Endothelial cell of umbilical vein (primary cell): ENCODE results near the gene CRLF1. TPM values are rescaled to one million over a fixed set of nuclear protein-coding genes. Genes with fewer than 3 reads are reported as not detected.

Source experiments
- Bru-seq: library from RNA; stranded (reverse); fragments of 400-500 nt; gene quantifications from one replicate; lab custom pipeline; 2021; lab: Mats Ljungman, UMichigan
- BruChase-seq, 2 experiments: library from RNA; stranded (reverse); fragments of 400-500 nt; gene quantifications; one replicate each; lab custom pipeline; 2021; lab: Mats Ljungman, UMichigan
- BruUV-seq: library from RNA; stranded (reverse); fragments of 400-500 nt; replicated peaks from 2 replicates; lab custom pipeline; 2021; lab: Mats Ljungman, UMichigan
- CTCF ChIA-PET: fragments of 300-600, 350-600 bp; sonication (Branson Sonifier 250); formaldehyde crosslinking; loops from one replicate; lab custom pipeline; 2021; ENCODE audit warnings: antibody characterized with exemption, inconsistent platforms; lab: Charles Lee
- POLR2A ChIA-PET: fragments of 300-600, 350-600 bp; sonication (Branson Sonifier 250); formaldehyde crosslinking; loops from one replicate; lab custom pipeline; 2021; ENCODE audit warnings: antibody characterized with exemption, inconsistent platforms; lab: Charles Lee
- DNase-seq: peaks from one replicate; pipeline ENCODE4 v3.0.0-alpha.2; 2011; ENCODE audit warnings: low read depth, low spot score
- FAIRE-seq: peaks from 2 replicates; lab custom pipeline; 2011; peaks lifted over from hg19 to GRCh38; lab: Jason Lieb, UNC
- H2AFZ ChIP-seq: 2 replicates; pipeline ENCODE4 v1.6.0; 2012; ENCODE audit warnings: low read depth, low read length, control low read depth, inconsistent platforms
- H3K27ac ChIP-seq: 2 replicates; pipeline ENCODE4 v1.5.1; 2011; ENCODE audit warnings: low read depth, mild to moderate bottlenecking, control low read depth, low read length, moderate library complexity; ENCODE audit not compliant: insufficient read depth
- H3K27me3 ChIP-seq, 2 experiments: 2 replicates each; pipeline versions ENCODE4 v1.6.0 to v1.6.1; 2011; ENCODE audit warnings: low read length in 2 of 2, mixed read lengths in 1 of 2; ENCODE audit not compliant: control insufficient read depth in 2 of 2, insufficient read depth in 2 of 2
- H3K36me3 ChIP-seq, 2 experiments: 2 replicates in 1 of 2; 3 replicates in 1 of 2; pipeline ENCODE4 v1.5.1; 2011; ENCODE audit warnings: low read length in 2 of 2, mild to moderate bottlenecking in 1 of 2, moderate library complexity in 1 of 2; ENCODE audit not compliant: control insufficient read depth in 2 of 2, insufficient read depth in 2 of 2; ENCODE audit errors: extremely low read depth in 1 of 2
- H3K4me1 ChIP-seq: 3 replicates; pipeline ENCODE4 v1.5.1; 2011; ENCODE audit warnings: mild to moderate bottlenecking, low read length; ENCODE audit not compliant: control insufficient read depth, insufficient read depth; ENCODE audit errors: extremely low read depth
- H3K4me2 ChIP-seq: 2 replicates; pipeline ENCODE4 v1.6.1; 2011; ENCODE audit warnings: low read length, control low read depth, mixed read lengths; ENCODE audit not compliant: insufficient read depth
- H3K4me3 ChIP-seq, 3 experiments: fragments of 200-600 bp in 1 of 3; sonication (generic), shearing (Covaris generic) in 1 of 3; replicated peaks in 1 of 3; 2 replicates each; pipeline ENCODE4 v1.5.1; 2011 to 2016; ENCODE audit warnings: control low read depth in 3 of 3, low read length in 3 of 3, mild to moderate bottlenecking in 2 of 3, inconsistent platforms in 1 of 3, low read depth in 1 of 3, moderate library complexity in 1 of 3; ENCODE audit not compliant: insufficient read depth in 1 of 3
- H3K79me2 ChIP-seq: 2 replicates; pipeline ENCODE4 v1.6.0; 2012; ENCODE audit warnings: low read length, inconsistent platforms; ENCODE audit not compliant: control insufficient read depth, insufficient read depth
- H3K9ac ChIP-seq: replicated peaks from 2 replicates; pipeline ENCODE3; 2011; ENCODE audit warnings: low read length, control low read depth; ENCODE audit not compliant: insufficient read depth; ENCODE audit errors: extremely low read depth
- H3K9me1 ChIP-seq: replicated peaks from 3 replicates; pipeline ENCODE4 v1.6.0; 2011; ENCODE audit warnings: mild to moderate bottlenecking, low read length; ENCODE audit not compliant: control insufficient read depth, insufficient read depth; ENCODE audit errors: extremely low read depth
- H3K9me3 ChIP-seq: replicated peaks from 2 replicates; pipeline ENCODE4 v1.5.1; 2012; ENCODE audit warnings: low read length, inconsistent platforms; ENCODE audit not compliant: control insufficient read depth, insufficient read depth
- H4K20me1 ChIP-seq: replicated peaks from 2 replicates; pipeline ENCODE3; 2011; ENCODE audit warnings: mild to moderate bottlenecking, low read length; ENCODE audit not compliant: control insufficient read depth, insufficient read depth; ENCODE audit errors: extremely low read depth
- EZH2 ChIP-seq: IDR thresholded peaks from 2 replicates; pipeline ENCODE4 v1.6.1; 2012; ENCODE audit warnings: borderline replicate concordance, low read depth, mild to moderate bottlenecking, moderate library complexity, low read length, inconsistent platforms; ENCODE audit not compliant: severe bottlenecking
- JUN ChIP-seq: IDR thresholded peaks from 2 replicates; pipeline ENCODE4 v1.6.1; 2011; ENCODE audit warnings: borderline replicate concordance, low read depth; ENCODE audit not compliant: insufficient read length, insufficient read depth
- MAX ChIP-seq: IDR thresholded peaks from 2 replicates; pipeline ENCODE4 v1.6.1; 2011; ENCODE audit not compliant: insufficient read depth, insufficient read length
- POLR2A ChIP-seq: IDR thresholded peaks from 2 replicates; pipeline ENCODE4 v1.6.1; 2012; ENCODE audit warnings: low read depth, mild to moderate bottlenecking, control low read depth, low read length
- dilution Hi-C: fragments of 300-500 bp; cut with MboI; formaldehyde crosslinking; loops from one replicate; pipeline ENCODE4 v1.15.0; 2019; ENCODE audit warnings: low sequenced_read_pairs; ENCODE audit not compliant: extremely low pct_ligation_motif_present
- intact Hi-C: fragments of 100-400 bp; cut with micrococcal nuclease; formaldehyde crosslinking; loops from one replicate; pipeline ENCODE4 v1.10.0; 2022
- long read RNA-seq: library from polyadenylated mRNA; stranded (forward); transcript quantifications from one replicate; pipeline ENCODE4 v2.0.0, GENCODE V29; 2021
- polyA minus RNA-seq, 3 experiments: library from RNA; depleted of rRNA, polyadenylated mRNA; stranded (reverse); fragments of >200 nt; gene quantifications; 1 replicate in 1 of 3; 2 replicates in 2 of 3; pipeline ENCODE4 v1.2.3, GENCODE V29; 2011
- polyA plus RNA-seq, 4 experiments: library from polyadenylated mRNA; depleted of rRNA in 3 of 4; stranded (reverse) in 3 of 4; unstranded in 1 of 4; fragments of >200 nt; gene quantifications; 2 replicates each; pipeline versions ENCODE4 v1.2.1 to v1.2.3, GENCODE V29; 2011 to 2012; ENCODE audit warnings: missing spikeins in 1 of 4
- total RNA-seq: library from RNA; stranded (reverse); gene quantifications from 2 replicates; pipeline ENCODE4 v1.2.3, GENCODE V29; 2021

The CRLF1 gene
- total RNA-seq (not detected in 2 replicates), polyA plus RNA-seq (0.18 and 0.37 TPM in 2 replicates), polyA minus RNA-seq (0.49 TPM in 1 of 2 replicates, not detected in the other), Bru-seq, nascent RNA (not detected), BruChase-seq, experiment 1, labeled RNA remaining after a 6-hour chase (not detected), BruChase-seq, experiment 2, labeled RNA remaining after a 2-hour chase (percentile 7 among the genes with signal in this experiment)
- polyA plus RNA-seq (2011; cell fraction: cytosol; rRNA removed) = 0.11 and 0.19 TPM in 2 replicates
- polyA plus RNA-seq (2011; cell fraction: nucleus; rRNA removed) = not detected in 2 replicates
- polyA plus RNA-seq (2012) = 1.6 and 2.4 TPM in 2 replicates
- not detected for polyA minus RNA-seq (2011; cell fraction: cytosol; rRNA and poly(A)+ RNA removed)
- not detected in 2 replicates for polyA minus RNA-seq (2011; cell fraction: nucleus; rRNA and poly(A)+ RNA removed)
- long read RNA-seq, partial matches to known transcripts = 0 of 50 reads
- long read RNA-seq, other reads (novel, unspliced or antisense) = 50 of 50 reads

GRCh38 chr19:18606281-18607225, at the start of gene CRLF1:
CRLF1 (minus strand) TSS chr19:18606799; CDS start chr19:18606656, 143 bp downstream.
- Histone ChIP-seq H3K27ac (no peak within 1 kb of the TSS), H3K9me3 (no peaks in the 10 kb centered on the region)

More at GRCh38 chr19:18606281-18607225, at the start of gene CRLF1:
- no peaks in the 10 kb centered on the region for H3K9me1 ChIP-seq
- intact Hi-C loops = no loop called here
- no peak within 1 kb of the TSS for H3K4me3 ChIP-seq
- ChIA-PET CTCF (interaction anchor here (1.5 kb wide), 1 partner anchor 13 kb away, joined by 5 read pairs; no protein-coding TSS in a partner anchor), POLR2A (no interaction called here)
- no peak within 1 kb of the TSS for H3K4me2 ChIP-seq
- DNase-seq (no peak), FAIRE-seq (no peak)
- TF ChIP-seq MAX = no peak
- TF ChIP-seq POLR2A = no peak
- no peak for TF ChIP-seq JUN
- TF ChIP-seq EZH2 = peak; percentile 94
- dilution Hi-C loops = no loop called here
- H3K36me3 ChIP-seq = no peaks in the 10 kb centered on the region
- no TSS peak for BruUV-seq
- no peak within 1 kb of the TSS for H3K9ac ChIP-seq
- peaks cover 8% of the 10 kb centered on the region for H3K4me1 ChIP-seq
- no peaks in the 10 kb centered on the region for H4K20me1 ChIP-seq
- H2AFZ ChIP-seq = no peak within 1 kb of the TSS
- no peaks in the 10 kb centered on the region for H3K79me2 ChIP-seq
- H3K27me3 ChIP-seq = peaks cover 64 to 75% of the 10 kb centered on the region in 2 experiments
